ENCODE measurements around the gene WDR46.

The WDR46 gene

GRCh38 chr6:33297956-33298772, 9.1 kb upstream of the WDR46 start:
- ChIA-PET POLR2A (interaction anchor here (1.0 to 3.3 kb wide), 4 partner anchors 9 to 26 kb away, joined by 5 to 17 read pairs (median 10); partner anchors contain the start of genes B3GALT4, RPS18, VPS52 and WDR46), CTCF (interaction anchor here (0.8 to 2.1 kb wide), 7 partner anchors 10 to 27 kb away, joined by 3 to 15 read pairs (median 8); partner anchors contain the start of genes B3GALT4, RPS18, VPS52 and WDR46)
- peak; percentile 85 for DNase-seq (ENCODE audit: extremely low spot score)
- TF ChIP-seq, protein P1, sequence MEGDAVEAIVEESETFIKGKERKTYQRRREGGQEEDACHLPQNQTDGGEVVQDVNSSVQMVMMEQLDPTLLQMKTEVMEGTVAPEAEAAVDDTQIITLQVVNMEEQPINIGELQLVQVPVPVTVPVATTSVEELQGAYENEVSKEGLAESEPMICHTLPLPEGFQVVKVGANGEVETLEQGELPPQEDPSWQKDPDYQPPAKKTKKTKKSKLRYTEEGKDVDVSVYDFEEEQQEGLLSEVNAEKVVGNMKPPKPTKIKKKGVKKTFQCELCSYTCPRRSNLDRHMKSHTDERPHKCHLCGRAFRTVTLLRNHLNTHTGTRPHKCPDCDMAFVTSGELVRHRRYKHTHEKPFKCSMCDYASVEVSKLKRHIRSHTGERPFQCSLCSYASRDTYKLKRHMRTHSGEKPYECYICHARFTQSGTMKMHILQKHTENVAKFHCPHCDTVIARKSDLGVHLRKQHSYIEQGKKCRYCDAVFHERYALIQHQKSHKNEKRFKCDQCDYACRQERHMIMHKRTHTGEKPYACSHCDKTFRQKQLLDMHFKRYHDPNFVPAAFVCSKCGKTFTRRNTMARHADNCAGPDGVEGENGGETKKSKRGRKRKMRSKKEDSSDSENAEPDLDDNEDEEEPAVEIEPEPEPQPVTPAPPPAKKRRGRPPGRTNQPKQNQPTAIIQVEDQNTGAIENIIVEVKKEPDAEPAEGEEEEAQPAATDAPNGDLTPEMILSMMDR (IDR thresholded peaks at IDR 0.05; ENCODE audit: control extremely low read depth, extremely low read depth, low read depth, missing control alignments), result no peak

GRCh38 chr6:33297406-33297955, 8.4 kb upstream of the WDR46 start:
- ChIA-PET POLR2A (interaction anchor here (1.0 to 3.3 kb wide), 4 partner anchors 9 to 26 kb away, joined by 5 to 17 read pairs (median 10); partner anchors contain the start of genes B3GALT4, RPS18, VPS52 and WDR46), CTCF (interaction anchor here (1.6 to 2.1 kb wide), 2 partner anchors 18 to 20 kb away, joined by 6 to 8 read pairs; partner anchors contain the start of gene B3GALT4)
- TF ChIP-seq, protein P1 (IDR thresholded peaks at IDR 0.05; ENCODE audit: control extremely low read depth, extremely low read depth, low read depth, missing control alignments), result no peak
- peak; percentile 57 for DNase-seq (ENCODE audit: extremely low spot score)

DNA sequence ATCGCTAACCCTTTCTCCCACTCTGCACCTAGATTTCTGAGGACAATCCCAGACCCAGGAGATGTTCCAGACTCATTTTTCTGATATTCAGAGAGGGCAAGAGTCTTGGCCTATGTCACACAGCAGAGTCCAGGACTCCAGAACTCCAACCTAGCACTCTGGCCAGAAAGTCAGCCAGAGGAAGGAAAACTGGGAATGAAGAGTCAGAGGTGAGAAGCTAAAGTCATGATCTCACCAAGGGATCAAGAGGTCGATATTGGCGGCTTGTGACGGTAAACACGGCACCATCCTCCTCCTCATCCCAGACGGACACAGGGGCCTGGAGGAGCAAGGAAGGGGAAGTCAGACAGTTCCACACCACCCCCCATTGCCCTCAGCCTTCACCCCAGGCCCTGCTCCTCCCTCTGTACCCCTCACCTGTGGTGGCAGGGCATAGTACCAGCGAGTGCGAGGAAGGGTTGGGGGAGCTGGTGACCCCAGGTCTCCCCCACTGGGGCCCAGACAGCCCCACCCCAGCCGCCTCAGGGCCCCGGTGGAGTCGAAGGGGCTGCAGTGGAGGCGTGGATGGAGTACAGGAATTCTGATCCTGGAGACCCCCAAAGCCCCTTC, 7.9 kb upstream of the WDR46 start:
- ChIA-PET POLR2A (interaction anchor here (1.3 to 3.3 kb wide), 2 partner anchors 20 to 21 kb away, joined by 6 to 17 read pairs; partner anchors contain the start of genes B3GALT4 and ZBTB22), CTCF (interaction anchor here (1.6 to 2.1 kb wide), 2 partner anchors 18 to 19 kb away, joined by 6 to 8 read pairs; partner anchors contain the start of gene B3GALT4)
- TF ChIP-seq, protein P1 (IDR thresholded peaks at IDR 0.05; ENCODE audit: control extremely low read depth, extremely low read depth, low read depth, missing control alignments), result no peak
- DNase-seq (ENCODE audit: extremely low spot score), result no peak

- no peak for DNase-seq (ENCODE audit: extremely low spot score)
- TF ChIP-seq, protein P1 (IDR thresholded peaks at IDR 0.05; ENCODE audit: control extremely low read depth, extremely low read depth, low read depth, missing control alignments), result no peak
- ChIA-PET POLR2A (interaction anchor here (1.2 kb wide), 1 partner anchor 24 kb away, joined by 4 read pairs; the partner anchor contains the start of genes RPS18 and VPS52), CTCF (interaction anchor here (1.6 kb wide), 1 partner anchor 17 kb away, joined by 6 read pairs; no protein-coding TSS in a partner anchor)
Observed at GRCh38 chr6:33295621-33296369, 6.8 kb upstream of the WDR46 start.

DNA sequence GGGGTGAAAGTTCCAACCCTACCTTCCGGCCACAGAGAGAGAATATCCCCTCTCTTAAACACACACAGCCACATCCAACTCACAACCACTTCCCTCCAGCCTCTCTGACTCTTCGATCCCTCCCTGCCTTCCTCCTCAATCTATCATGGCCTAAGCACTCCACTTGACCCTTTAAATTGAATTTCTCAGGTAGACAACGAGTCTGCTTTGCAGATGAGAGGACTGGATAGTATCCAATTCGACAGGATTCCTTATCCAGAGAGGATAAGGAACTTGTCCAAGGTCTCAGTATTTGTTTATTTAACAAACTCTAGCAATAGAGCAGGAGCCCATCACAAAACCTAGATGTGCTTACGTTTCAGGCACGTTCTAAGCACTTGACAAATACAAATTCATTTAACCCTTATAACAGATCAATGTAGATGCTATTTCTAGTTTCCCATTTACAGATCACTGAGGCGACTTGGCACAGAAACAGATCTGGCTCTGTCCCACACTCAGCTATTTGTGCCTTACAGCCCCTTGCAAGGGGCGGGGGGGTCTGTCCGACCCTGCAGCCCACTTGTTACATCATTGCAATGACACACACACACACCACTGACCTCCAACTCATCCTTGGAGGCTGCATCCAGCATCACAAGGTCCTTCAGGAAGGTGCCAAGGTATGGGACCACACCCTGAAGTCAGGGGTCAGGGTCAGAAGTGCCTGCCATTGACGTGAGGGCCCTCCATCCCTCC, 5.2 kb upstream of the WDR46 start:
- POLR2A ChIA-PET, result no interaction called here

More for the DNA sequence above, 5.2 kb upstream of the WDR46 start:
- CTCF ChIA-PET, result no interaction called here
- TF ChIP-seq, protein P1 (IDR thresholded peaks at IDR 0.05; ENCODE audit: control extremely low read depth, extremely low read depth, low read depth, missing control alignments), result no peak
- DNase-seq (ENCODE audit: extremely low spot score), result no peak

All from GM10248 (cell line).